Esophagus squamous epithelium (tissue), 5 donors: Measurements from ENCODE around the gene RHBDL2. TPM values are rescaled to one million over a fixed set of nuclear protein-coding genes. Genes with fewer than 3 reads are reported as not detected.
"Not testable (repeated sequence)": the region's sequence is repeated elsewhere in the genome, so short reads cannot be mapped to it uniquely, and the experiment has no call there.

ENCODE experiments used
- DNase-seq: peaks from one replicate; lab custom pipeline; 2025; lab: John Stamatoyannopoulos, UW
- H3K27ac ChIP-seq, 4 donors: fragments of 200-600 bp; sonication (generic); one replicate each; pipeline ENCODE4 v1.5.1; 2016 to 2019; ENCODE audit warnings: mild to moderate bottlenecking in 1 of 4
- H3K27me3 ChIP-seq, 4 donors: fragments of 200-600 bp; sonication (generic); 1 replicate in 3 of 4; 2 replicates in 1 of 4; pipeline versions ENCODE4 v1.5.1 to v1.6.0; 2017 to 2021; ENCODE audit warnings: antibody characterized with exemption in 1 of 4
- H3K36me3 ChIP-seq, 3 donors: fragments of 200-600 bp; sonication (generic); one replicate each; pipeline ENCODE4 v1.5.1; 2016 to 2019
- H3K4me1 ChIP-seq, 3 donors: fragments of 200-600 bp; sonication (generic); one replicate each; pipeline ENCODE4 v1.5.1; 2017 to 2019
- H3K4me3 ChIP-seq, 4 donors: fragments of 200-600 bp; sonication (generic); 1 replicate in 3 of 4; 2 replicates in 1 of 4; pipeline ENCODE4 v1.5.1; 2016 to 2019; ENCODE audit warnings: mild to moderate bottlenecking in 2 of 4, moderate library complexity in 1 of 4
- H3K9me3 ChIP-seq, 3 donors: fragments of 200-600 bp; sonication (generic); one replicate each; pipeline ENCODE4 v1.5.1; 2016 to 2019
- CTCF ChIP-seq, 6 experiments: fragments of 450-650 bp in 4 of 6; fragments of 200-600 bp in 2 of 6; sonication (generic) in 2 of 6; IDR thresholded peaks; one replicate each; pipeline ENCODE4 v1.5.1; 2016 to 2019; ENCODE audit warnings: antibody characterized with exemption in 6 of 6, mild to moderate bottlenecking in 4 of 6, moderate library complexity in 4 of 6
- POLR2A ChIP-seq, 4 donors: fragments of 450-650 bp; IDR thresholded peaks; one replicate each; pipeline ENCODE4 v1.6.1; 2017; ENCODE audit warnings: antibody characterized with exemption in 4 of 4, mild to moderate bottlenecking in 4 of 4, moderate library complexity in 3 of 4
- WGBS, 2 donors: methylation state at CpG; one replicate each; pipeline ENCODE4 v1.1.5; 2018; 5-methylcytosine and 5-hydroxymethylcytosine counted together
- intact Hi-C: fragments of 100-400 bp; cut with DNase I; formaldehyde crosslinking; loops from one replicate; pipeline ENCODE4 v1.15.0; 2022
- total RNA-seq, 4 donors: library from RNA; depleted of rRNA; stranded (reverse); fragments of >200 nt; gene quantifications; one replicate each; pipeline ENCODE4 v1.1.0, GENCODE V29; 2016
- donor health status: DM: yes; HTN: yes; CAD: no.

Gene RHBDL2
- total RNA-seq, 4 donors from 2014 or later, result 11.6 to 23.0 (median 17.4) TPM

DNA sequence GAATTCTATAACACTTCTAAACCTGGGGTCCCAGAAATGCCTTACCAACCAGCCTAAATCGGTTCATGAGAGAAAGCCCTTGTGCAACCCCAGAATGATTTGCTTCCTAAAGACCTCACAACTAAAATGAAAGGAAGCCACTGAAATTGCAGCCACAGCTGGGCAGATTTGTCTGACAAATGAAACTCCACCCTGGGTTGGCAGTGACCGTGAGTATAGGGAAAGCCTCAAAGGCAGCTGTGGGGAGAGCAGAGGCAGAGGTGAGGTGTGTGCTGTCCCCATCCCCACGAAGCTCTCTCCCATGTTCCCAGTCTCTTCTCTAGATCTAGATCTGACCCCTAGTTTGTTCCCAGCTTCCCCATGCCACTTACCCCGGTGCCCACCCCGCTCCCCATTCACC, 23.1 kb downstream of the RHBDL2 start:
- Histone ChIP-seq H3K4me3 (no peak overlapping the region), H3K27ac (no peak overlapping the region), H3K9me3 (no peaks in the 10 kb centered on the region), H3K27me3 (no peaks in the 10 kb centered on the region), H3K4me1 (no peaks in the 10 kb centered on the region), H3K36me3 (peaks cover 0 to 51% (median 0%) of the 10 kb centered on the region in 3 donors)
- TF ChIP-seq POLR2A (IDR thresholded peaks at IDR 0.05) (no peak), CTCF (IDR thresholded peaks at IDR 0.05) (no peak)
- no peak for DNase-seq
- intact Hi-C loops, result no loop called here
- 76 to 80% methylated on average over 5 of the region's 5 CpGs for WGBS, 2 donors

- no peak for DNase-seq
- no peaks in the 10 kb centered on the region for H3K4me1 ChIP-seq
Measured at GRCh38 chr1:38917772-38918171, 23.9 kb downstream of the RHBDL2 start.

GRCh38 chr1:38917337-38917736, 24.3 kb downstream of the RHBDL2 start:
- TF ChIP-seq CTCF (IDR thresholded peaks at IDR 0.05) (no peak), POLR2A (IDR thresholded peaks at IDR 0.05) (no peak)
- intact Hi-C loops, result no loop called here

More at GRCh38 chr1:38917772-38918171, 23.9 kb downstream of the RHBDL2 start:
- intact Hi-C loops, result no loop called here
- peaks cover 0 to 57% (median 0%) of the 10 kb centered on the region in 3 donors for H3K36me3 ChIP-seq
- H3K4me3 ChIP-seq, result no peak overlapping the region
- no peak overlapping the region for H3K27ac ChIP-seq
- no peaks in the 10 kb centered on the region for H3K27me3 ChIP-seq
- 91 to 93% methylated on average over 1 of the region's 1 CpG for whole genome bisulfite sequencing, 2 donors
- TF ChIP-seq CTCF (IDR thresholded peaks at IDR 0.05) (no peak), POLR2A (IDR thresholded peaks at IDR 0.05) (no peak)
- H3K9me3 ChIP-seq, result no peaks in the 10 kb centered on the region

GRCh38 chr1:38915352-38915948, 26.2 kb downstream of the RHBDL2 start:
- Histone ChIP-seq H3K4me3 (no peak overlapping the region), H3K9me3 (no peaks in the 10 kb centered on the region), H3K4me1 (no peaks in the 10 kb centered on the region), H3K27me3 (no peaks in the 10 kb centered on the region), H3K36me3 (peaks cover 0 to 74% (median 0%) of the 10 kb centered on the region in 3 donors), H3K27ac (no peak overlapping the region)
- no peak for TF ChIP-seq POLR2A (IDR thresholded peaks at IDR 0.05)
- no peak for TF ChIP-seq CTCF (IDR thresholded peaks at IDR 0.05)
- no peak for DNase-seq
- 40 to 54% methylated on average over 3 of the region's 3 CpGs for WGBS, 2 donors
- intact Hi-C loops, result no loop called here

More at GRCh38 chr1:38917337-38917736, 24.3 kb downstream of the RHBDL2 start:
- Histone ChIP-seq H3K36me3 (peaks cover 0 to 58% (median 0%) of the 10 kb centered on the region in 3 donors), H3K4me3 (no peak overlapping the region), H3K9me3 (no peaks in the 10 kb centered on the region), H3K27me3 (no peaks in the 10 kb centered on the region), H3K27ac (no peak overlapping the region), H3K4me1 (no peaks in the 10 kb centered on the region)
- no peak for DNase-seq
- WGBS, 2 donors, result 87 to 100% methylated on average over 3 of the region's 3 CpGs

GRCh38 chr1:38914908-38915307, 26.7 kb downstream of the RHBDL2 start:
- intact Hi-C loops, H3K27me3 ChIP-seq, H3K4me3 ChIP-seq, H3K4me1 ChIP-seq, H3K27ac ChIP-seq, H3K9me3 ChIP-seq, DNase-seq: not testable (repeated sequence)
- peaks cover 0 to 76% (median 0%) of the 10 kb centered on the region in 3 donors for H3K36me3 ChIP-seq
- WGBS, 2 donors, result 91 to 93% methylated on average over 8 of the region's 8 CpGs
